Activated gamma-delta T cell (primary cell): ENCODE results near the gene FAM13A.

Experiments used
- DNase-seq: peaks from one replicate; lab custom pipeline; 2025; lab: John Stamatoyannopoulos, UW

FAM13A gene

DNA sequence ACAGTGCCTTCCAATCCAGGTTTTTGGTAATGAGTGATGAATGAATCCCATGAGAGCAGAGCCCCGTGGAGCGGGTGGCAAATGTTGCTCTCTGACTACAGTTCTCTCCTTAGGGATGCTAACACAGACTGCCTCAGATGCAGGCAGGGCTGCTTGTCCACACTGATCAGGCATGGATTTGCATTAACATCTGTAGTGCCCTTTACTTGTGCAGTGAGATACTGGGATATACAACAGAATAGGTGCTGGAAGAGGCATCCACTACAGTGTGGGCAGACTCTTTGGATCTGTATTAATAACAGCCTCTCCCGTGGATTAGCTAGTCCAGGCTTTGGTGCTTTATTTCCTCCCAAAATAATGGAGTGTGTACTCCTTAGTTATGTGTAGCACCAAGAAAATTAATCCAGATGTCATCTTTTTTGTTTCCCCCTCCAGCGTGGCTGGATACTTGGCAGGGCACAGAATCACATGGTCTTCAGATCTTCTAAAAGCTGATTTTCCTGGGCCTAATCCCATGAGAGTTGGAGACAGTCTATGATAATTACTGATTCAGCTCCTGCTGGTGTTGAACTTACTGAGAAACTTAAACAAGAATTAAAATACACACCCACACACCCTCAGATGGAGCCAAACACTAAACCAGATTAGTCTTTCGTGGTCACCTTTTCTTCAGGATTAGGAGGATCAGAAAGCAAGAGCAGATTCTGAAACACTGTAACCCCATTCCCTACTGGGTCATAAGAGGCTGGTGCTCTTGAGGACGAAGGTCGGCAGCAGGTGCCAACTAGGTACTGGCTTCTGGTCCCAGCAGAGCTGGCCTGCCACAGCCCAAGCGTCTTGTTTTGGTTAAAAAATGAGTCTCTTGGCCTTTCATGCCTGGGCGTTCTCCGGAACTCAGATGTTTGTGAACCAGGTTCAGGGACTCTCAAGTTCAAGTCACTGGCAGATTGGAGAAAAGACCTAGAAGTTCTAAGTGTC lies 336.2 kb downstream of the FAM13A start:
- DNase-seq = no peak

DNA sequence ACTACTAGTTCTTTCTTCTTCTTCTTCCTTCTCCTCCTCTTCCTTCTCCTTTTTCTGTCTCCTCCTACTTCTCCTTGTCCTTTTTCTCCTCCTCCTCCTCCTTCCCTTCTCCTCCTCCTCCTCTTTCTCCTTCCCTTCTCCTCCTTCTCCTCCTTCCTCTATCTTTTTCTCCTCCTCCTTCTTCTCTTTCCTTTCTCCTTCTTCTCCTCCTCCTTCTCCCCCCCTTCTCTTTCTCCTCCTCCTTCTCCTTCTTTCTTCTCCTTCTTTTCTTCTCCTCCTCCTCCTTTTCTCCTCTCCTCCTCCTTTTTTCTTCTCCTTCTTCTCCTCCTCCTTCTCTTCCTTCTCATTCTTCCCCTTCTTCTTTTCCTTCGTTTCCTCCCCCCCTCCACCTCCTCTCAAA lies 337.6 kb downstream of the FAM13A start:
- DNase-seq = no peak

GRCh38 chr4:88718098-88718497 lies 338.9 kb downstream of the FAM13A start:
- DNase-seq = no peak

DNA sequence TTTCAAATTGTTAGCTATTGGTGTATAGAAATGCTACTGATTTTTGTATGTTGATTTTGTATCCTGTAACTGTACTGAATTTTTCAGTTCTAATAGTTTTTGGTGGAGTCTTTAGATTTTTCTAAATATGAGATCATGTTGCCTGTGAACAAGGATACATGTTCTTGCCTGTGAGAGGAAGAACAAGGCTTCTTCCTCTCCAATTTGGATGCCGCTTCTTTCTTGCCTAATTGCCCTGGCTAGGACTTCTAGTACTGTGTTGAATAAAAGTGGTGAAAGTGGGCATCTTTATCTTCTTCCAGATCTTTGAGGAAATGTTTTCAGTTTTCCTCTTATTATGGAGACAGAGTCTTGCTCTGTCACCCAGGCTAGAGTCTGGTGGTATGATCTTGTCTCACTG lies 343.2 kb downstream of the FAM13A start:
- DNase-seq = no peak

- no peak for DNase-seq
These were observed 347.0 kb downstream of the FAM13A start for GRCh38 chr4:88709989-88710388.

GRCh38 chr4:88706574-88706973 lies 350.4 kb downstream of the FAM13A start:
- no peak for DNase-seq

- DNase-seq = no peak
These were observed 351.0 kb downstream of the FAM13A start for GRCh38 chr4:88705805-88706492.

DNA sequence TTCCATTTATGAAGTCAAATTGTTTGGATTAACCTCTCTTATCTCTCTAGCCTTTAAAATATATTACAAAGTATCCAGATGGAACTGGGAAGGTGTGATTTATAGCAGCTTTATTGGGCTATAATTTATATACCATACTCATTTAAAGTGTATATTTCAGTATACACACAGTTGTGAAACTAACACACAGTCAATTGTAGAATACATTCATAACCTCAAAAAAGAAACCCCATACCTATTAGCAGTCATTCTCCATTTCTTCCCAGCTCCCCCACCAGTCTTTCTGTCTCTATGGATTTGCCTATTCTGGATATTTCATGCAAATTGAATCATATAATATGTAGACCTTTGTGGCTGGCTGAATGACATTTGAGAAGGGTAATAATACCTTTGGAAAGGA lies 351.8 kb downstream of the FAM13A start:
- no peak for DNase-seq

GRCh38 chr4:88702782-88703181 lies 354.2 kb downstream of the FAM13A start:
- no peak for DNase-seq

GRCh38 chr4:88698519-88698918 lies 358.5 kb downstream of the FAM13A start:
- DNase-seq = no peak

DNA sequence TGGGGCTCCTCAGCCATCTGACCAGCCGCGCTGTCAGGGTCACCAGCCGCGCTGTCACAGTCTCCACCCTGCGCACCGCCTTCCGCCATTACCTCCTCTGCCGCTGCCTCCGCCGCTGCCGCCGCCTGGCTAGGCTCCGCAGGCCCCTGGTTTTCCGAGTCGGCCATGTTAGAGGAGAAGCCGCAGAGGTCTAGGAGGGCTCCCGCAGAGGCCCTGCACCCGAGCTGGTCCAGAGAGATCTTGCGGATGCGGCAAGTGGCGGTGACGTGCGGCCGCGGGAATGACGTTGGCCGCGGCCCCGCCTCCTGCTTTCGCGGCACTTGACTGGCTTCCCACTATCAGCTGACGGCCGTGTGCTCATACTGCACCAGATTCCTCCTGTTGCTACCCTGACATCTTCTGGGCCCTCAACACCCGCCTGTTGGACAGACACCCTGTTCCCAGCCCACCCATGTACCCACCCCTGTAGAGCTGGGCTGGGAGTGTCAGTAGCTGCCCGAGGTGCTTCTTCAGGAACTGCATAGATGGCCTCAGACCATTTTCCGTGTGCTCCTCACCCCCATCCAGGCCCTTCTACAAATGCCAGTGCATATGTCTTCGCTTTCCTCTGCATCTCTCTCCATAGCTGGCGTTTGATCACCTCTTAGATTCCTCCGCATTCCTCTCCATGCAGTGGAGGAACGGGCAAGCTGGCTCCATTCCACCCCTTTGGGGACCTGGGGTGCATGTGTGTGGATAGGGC lies 359.2 kb downstream of the FAM13A start, which contains the start of gene NAP1L5:
Gene NAP1L5 (minus strand): TSS at position 242 of the 742 bp plus-strand sequence. CDS start 75 bp downstream, at position 167.
- peak; percentile 66 for DNase-seq

- DNase-seq = peak; percentile 0
These were observed 359.8 kb downstream of the FAM13A start for GRCh38 chr4:88697141-88697540.

DNA sequence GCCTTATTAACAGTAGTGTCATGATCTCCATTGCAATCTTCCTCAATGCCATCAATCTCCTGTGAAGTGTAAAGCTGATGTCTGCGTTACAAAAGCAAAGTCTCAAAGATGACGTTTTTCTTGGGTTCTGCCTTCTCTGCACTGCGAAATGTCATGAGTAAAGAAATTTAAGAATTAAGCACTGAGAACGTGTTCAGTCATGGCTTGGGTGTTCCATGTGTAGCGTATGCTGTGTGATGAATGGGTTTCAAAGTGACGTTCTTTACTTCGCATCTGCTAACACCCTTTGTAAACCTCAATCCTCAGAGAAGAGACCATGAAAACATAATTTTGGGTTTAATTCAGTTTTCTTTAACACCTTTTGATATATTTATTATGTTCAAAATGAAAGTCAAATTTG lies 360.4 kb downstream of the FAM13A start:
- DNase-seq = no peak

DNA sequence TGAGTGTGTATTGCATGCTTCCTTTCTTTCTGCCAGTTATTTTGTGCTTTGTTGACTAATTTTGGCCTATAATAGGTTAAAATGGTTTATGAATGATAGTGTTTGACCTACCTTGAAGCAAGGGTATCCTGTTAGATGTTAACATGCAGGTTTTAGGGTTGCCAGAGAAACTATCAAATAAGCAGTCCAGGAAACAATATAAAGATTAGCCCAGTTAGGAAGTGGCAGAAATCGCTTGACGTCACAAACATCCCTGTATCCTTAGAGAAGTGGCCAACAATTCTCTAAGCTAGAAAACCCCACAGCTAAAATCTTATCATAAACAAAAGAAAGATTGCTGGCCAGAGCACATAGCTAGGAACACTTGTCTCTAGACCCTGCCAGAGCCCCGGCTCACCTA lies 363.2 kb downstream of the FAM13A start:
- DNase-seq = no peak

DNA sequence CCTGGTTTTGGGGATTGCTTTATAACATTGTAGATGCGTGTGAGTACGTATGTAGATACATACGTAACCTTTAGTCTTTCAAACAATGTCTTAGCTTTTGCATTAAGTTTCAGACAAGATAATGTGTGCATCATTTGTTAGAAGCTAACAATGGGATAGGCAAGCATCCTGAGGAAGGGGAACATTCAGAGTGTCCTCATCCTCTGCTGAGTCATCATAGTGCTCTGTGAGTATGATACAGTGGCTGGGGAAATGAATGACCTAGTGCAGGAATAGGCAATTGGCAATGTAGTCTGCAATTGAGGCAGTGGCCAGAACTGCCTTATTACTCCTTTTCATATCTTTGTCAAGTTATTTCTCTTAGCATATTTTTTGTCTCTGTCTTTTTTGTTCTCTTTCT lies 366.6 kb downstream of the FAM13A start:
- no peak for DNase-seq

DNA sequence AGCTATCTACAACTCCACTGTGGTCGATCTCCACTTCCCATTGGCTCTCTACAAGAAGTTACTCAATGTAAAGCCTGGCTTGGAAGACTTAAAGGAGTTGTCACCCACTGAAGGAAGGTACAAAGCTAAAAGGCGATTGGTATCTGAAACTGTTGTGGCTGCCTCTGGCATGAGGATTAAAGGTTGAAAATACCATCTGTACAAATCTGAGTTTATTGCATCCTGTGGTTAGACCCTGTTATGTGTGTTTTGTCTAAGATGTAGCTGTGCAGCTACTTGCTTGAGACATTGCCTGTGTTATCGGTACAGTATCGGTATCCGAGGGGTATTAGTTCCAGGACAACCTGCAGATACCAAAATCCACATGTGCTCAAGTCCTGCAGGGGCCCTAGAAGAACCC lies 375.8 kb downstream of the FAM13A start:
- DNase-seq = no peak
